Adipocyte (in vitro differentiated cells): ENCODE measurements around the gene B3GAT3.
"Not testable (repeated sequence)": the region's sequence is repeated elsewhere in the genome, so short reads cannot be mapped to it uniquely, and the experiment has no call there.

Experiments used
- DNase-seq: peaks from one replicate; pipeline ENCODE4 v3.0.0-alpha.2; 2015; ENCODE audit warnings: low read depth
- H3K27me3 ChIP-seq: replicated peaks from 2 replicates; pipeline ENCODE4 v1.7.0; 2013; ENCODE audit warnings: mild to moderate bottlenecking, low read length, moderate library complexity; ENCODE audit not compliant: control insufficient read depth, insufficient read depth
- H3K36me3 ChIP-seq: 2 replicates; pipeline ENCODE4 v1.7.0; 2013; ENCODE audit warnings: low read length, mild to moderate bottlenecking, moderate library complexity; ENCODE audit not compliant: control insufficient read depth, insufficient read depth, severe bottlenecking
- H3K4me1 ChIP-seq: 2 replicates; pipeline ENCODE4 v1.7.0; 2013; ENCODE audit warnings: mild to moderate bottlenecking, low read length, moderate library complexity; ENCODE audit not compliant: control insufficient read depth, insufficient read depth
- H3K4me3 ChIP-seq: 2 replicates; pipeline ENCODE4 v1.7.0; 2013; ENCODE audit warnings: mild to moderate bottlenecking, low read length, moderate library complexity
- H3K9ac ChIP-seq: 2 replicates; pipeline ENCODE4 v1.7.0; 2013; ENCODE audit warnings: mild to moderate bottlenecking, low read length, moderate library complexity
- H3K9me3 ChIP-seq: 2 replicates; pipeline ENCODE4 v1.7.0; 2013; ENCODE audit warnings: mild to moderate bottlenecking, low read length, moderate library complexity; ENCODE audit not compliant: control insufficient read depth

B3GAT3 gene

GRCh38 chr11:62591448-62592145 lies 30.2 kb downstream of the B3GAT3 start, which contains the start of gene TUT1:
TSS of gene TUT1 (minus strand) at chr11:62591523. CDS start at chr11:62591485, 38 bp downstream.
- no peaks in the 10 kb centered on the region for H3K27me3 ChIP-seq
- peak; percentile 100 for DNase-seq
- peak within 1 kb of the TSS; percentile 94 for H3K9ac ChIP-seq
- H3K4me1 ChIP-seq: peaks cover 15% of the 10 kb centered on the region
- H3K36me3 ChIP-seq: peaks cover 52% of the 10 kb centered on the region
- no peaks in the 10 kb centered on the region for H3K9me3 ChIP-seq
- H3K4me3 ChIP-seq: peak within 1 kb of the TSS; percentile 92

- Histone ChIP-seq H3K9me3 (no peaks in the 10 kb centered on the region), H3K27me3 (no peaks in the 10 kb centered on the region), H3K4me1 (peaks cover 15% of the 10 kb centered on the region), H3K4me3 (no peak overlapping the region), H3K36me3 (peaks cover 39% of the 10 kb centered on the region), H3K9ac (no peak overlapping the region)
- DNase-seq: peak; percentile 54
These were observed 32.7 kb downstream of the B3GAT3 start for GRCh38 chr11:62588966-62589637.

- not testable (repeated sequence) for H3K4me1 ChIP-seq, H3K9ac ChIP-seq, DNase-seq, H3K27me3 ChIP-seq, H3K4me3 ChIP-seq, H3K9me3 ChIP-seq
- H3K36me3 ChIP-seq: peaks cover 37% of the 10 kb centered on the region
These were observed 36.4 kb downstream of the B3GAT3 start for GRCh38 chr11:62585356-62585755.

- H3K27me3 ChIP-seq, H3K4me3 ChIP-seq, H3K9ac ChIP-seq, DNase-seq, H3K9me3 ChIP-seq: not testable (repeated sequence)
- Histone ChIP-seq H3K36me3 (peaks cover 41% of the 10 kb centered on the region), H3K4me1 (peaks cover 12% of the 10 kb centered on the region)
These were observed 40.1 kb downstream of the B3GAT3 start for GRCh38 chr11:62581735-62582134.

- Histone ChIP-seq H3K9me3 (no peaks in the 10 kb centered on the region), H3K9ac (no peak overlapping the region), H3K27me3 (no peaks in the 10 kb centered on the region), H3K4me1 (peaks cover 18% of the 10 kb centered on the region), H3K36me3 (peaks cover 38% of the 10 kb centered on the region), H3K4me3 (no peak overlapping the region)
- DNase-seq: no peak
These were observed 40.6 kb downstream of the B3GAT3 start for GRCh38 chr11:62580959-62581715.

- peaks cover 29% of the 10 kb centered on the region for H3K36me3 ChIP-seq
- no peak overlapping the region for H3K9ac ChIP-seq
- H3K9me3 ChIP-seq: no peaks in the 10 kb centered on the region
- no peak for DNase-seq
- peaks cover 34% of the 10 kb centered on the region for H3K4me1 ChIP-seq
- H3K27me3 ChIP-seq: no peaks in the 10 kb centered on the region
- no peak overlapping the region for H3K4me3 ChIP-seq
These were observed 42.5 kb downstream of the B3GAT3 start for GRCh38 chr11:62579252-62579651.

GRCh38 chr11:62578541-62578940 lies 43.2 kb downstream of the B3GAT3 start:
- H3K9ac ChIP-seq: no peak overlapping the region
- H3K36me3 ChIP-seq: peaks cover 25% of the 10 kb centered on the region
- peaks cover 34% of the 10 kb centered on the region for H3K4me1 ChIP-seq
- no peak for DNase-seq
- H3K9me3 ChIP-seq: no peaks in the 10 kb centered on the region
- H3K27me3 ChIP-seq: no peaks in the 10 kb centered on the region
- no peak overlapping the region for H3K4me3 ChIP-seq

GRCh38 chr11:62577046-62577714 lies 44.6 kb downstream of the B3GAT3 start:
- no peaks in the 10 kb centered on the region for H3K27me3 ChIP-seq
- H3K4me1 ChIP-seq: peaks cover 41% of the 10 kb centered on the region
- H3K9me3 ChIP-seq: no peaks in the 10 kb centered on the region
- DNase-seq: no peak
- peaks cover 27% of the 10 kb centered on the region for H3K36me3 ChIP-seq
- H3K9ac ChIP-seq: peak overlapping the region; percentile 98
- H3K4me3 ChIP-seq: peak overlapping the region; percentile 43

GRCh38 chr11:62575837-62576236 lies 45.9 kb downstream of the B3GAT3 start:
- Histone ChIP-seq H3K4me3 (peak overlapping the region; percentile 94), H3K9ac (peak overlapping the region; percentile 98), H3K36me3 (peaks cover 33% of the 10 kb centered on the region), H3K4me1 (peaks cover 52% of the 10 kb centered on the region), H3K9me3 (no peaks in the 10 kb centered on the region), H3K27me3 (no peaks in the 10 kb centered on the region)
- no peak for DNase-seq

- Histone ChIP-seq H3K9me3 (no peaks in the 10 kb centered on the region), H3K27me3 (no peaks in the 10 kb centered on the region), H3K4me3 (peak overlapping the region; percentile 94), H3K9ac (peak overlapping the region; percentile 98), H3K4me1 (peaks cover 57% of the 10 kb centered on the region), H3K36me3 (peaks cover 38% of the 10 kb centered on the region)
- DNase-seq: no peak
These were observed 46.6 kb downstream of the B3GAT3 start for GRCh38 chr11:62575156-62575555.
